ENCODE results near the gene AGAP1.

DNA sequence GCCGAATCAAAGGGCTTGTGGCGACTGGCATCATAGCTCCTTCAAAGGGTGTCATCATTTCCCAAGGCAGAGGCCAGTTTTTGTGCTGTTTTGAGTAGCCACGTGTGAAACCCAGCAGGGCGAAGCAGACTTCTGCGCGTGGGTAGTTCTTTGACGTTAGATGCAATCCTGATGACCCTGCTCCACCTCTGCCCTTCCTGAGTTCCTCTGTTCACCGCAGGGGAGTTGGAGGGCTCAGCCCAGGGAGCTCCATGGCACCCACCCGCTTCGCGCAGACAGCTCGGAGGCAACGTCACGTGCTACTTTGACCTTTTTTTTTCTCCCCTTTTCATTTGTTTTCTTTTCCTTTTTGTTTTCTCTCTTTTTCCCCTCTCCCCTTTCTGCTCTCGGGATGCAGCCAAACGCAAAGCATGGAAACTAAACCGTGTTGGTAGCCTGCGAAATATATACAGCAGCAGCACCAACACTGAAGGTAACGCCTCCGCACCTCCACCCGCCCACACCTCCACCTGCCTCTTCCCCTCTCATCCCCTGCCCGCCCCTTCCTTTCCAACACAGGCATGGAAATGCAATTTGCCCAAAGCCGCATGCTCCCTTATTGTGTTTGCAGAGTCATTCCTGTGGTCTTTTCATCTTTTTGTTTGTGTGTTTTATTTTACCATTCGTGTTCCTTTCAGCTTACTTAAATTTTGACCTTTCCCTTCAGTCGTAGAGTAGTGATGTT lies 520.7 kb downstream of the AGAP1 start:
- TF ChIP-seq CTCF (IDR thresholded peaks at IDR 0.05; ENCODE audit: insufficient read depth, low read depth, low read length) (no peak), EZH2 (IDR thresholded peaks at IDR 0.05; ENCODE audit: insufficient read depth, low read length) (no peak)
